ENCODE measurements around the gene EGR4.

Gene EGR4

DNA sequence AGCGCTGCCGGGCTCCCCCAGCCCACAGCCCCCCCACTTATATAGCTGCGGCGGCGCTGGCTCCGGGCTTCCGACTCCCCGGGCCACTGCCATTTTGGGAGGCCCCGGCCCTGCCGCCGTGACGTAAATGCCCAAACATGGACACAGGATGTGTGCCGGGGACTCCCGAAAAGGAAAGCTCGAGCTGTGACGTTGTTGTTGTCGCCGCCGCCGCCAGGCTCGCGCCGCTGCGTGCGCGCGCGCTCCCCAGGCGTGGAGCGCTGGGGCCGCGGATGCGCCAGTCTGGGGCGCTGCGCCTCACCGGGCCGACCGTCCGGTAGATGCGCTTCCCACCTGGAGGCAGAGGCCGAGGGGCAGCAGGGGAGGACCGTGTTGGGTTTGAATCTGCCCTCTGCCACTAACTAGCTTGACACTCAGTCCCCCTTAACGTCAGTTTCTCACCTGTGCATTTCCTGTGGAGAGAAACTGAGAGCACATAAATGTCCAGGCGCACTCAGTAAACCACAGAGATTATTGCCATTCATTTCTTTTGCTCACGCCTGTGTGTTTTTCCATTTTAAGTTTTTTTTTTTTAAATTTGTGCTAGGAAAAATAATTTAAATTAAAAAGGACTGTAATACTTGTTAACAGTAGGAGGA is at the start of gene EGR4:
TSS of gene EGR4 (minus strand) at position 15 of the 638 bp plus-strand sequence. CDS start 231 bp downstream, outside the sequence.
- peak; percentile 96 for DNase-seq

DNA sequence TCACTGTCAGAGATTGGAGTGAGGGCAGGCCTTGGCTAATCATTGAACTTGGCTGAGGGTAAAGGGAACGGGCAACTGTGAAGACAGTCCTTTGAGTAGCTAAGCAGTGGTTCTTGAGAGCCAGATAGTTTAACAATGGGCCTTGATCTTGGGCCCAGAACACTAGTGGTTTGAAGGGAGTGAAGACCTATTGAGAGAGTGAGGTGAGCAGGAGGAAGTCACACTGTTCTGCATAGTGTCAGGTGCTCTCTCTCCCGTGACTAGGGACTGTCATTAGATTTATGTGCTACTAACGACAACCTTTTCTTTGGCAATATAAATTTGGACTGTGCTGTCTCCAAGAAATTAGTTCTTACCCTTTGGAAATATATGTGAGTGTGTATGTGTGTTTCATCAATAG is 47.7 kb upstream of the EGR4 start:
- DNase-seq, result no peak

DNA sequence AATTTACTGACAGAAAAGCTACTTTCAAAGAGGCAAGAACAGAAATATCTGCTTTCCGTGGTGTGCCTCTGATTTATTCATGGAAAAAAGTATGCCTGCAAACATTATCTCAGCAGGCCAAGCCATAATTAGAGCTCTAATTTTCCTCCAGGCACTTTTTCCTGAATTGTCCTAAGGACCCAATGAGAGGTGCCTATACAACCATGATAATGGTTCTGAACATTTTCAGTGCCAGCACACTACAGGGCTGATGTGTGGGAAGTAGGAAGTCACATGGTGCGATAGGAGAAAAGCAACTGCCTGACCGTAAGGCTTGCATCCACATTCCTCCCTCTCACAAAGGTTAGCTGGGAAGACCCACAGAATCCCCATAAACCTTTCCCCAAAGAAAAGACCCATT is 45.9 kb upstream of the EGR4 start:
- DNase-seq, result no peak

DNA sequence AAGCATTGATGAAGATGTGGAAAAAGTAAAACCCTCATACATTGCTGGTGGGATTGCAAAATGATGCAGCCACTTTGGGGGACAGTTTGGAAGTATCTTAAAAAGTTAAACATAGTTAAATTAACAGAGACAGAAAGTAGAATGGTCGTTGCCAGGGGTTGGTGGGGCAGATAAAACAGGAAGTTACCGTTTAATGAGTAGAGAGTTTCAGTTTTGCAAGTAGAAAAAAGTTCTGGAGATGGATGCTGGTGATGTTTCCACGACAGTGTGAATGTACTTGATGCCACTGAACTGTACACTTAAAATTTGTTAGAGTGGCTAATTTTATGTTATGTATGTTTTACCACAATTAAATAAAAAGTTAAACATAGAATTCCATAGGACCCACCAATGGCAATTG is 44.5 kb upstream of the EGR4 start:
- no peak for DNase-seq

DNA sequence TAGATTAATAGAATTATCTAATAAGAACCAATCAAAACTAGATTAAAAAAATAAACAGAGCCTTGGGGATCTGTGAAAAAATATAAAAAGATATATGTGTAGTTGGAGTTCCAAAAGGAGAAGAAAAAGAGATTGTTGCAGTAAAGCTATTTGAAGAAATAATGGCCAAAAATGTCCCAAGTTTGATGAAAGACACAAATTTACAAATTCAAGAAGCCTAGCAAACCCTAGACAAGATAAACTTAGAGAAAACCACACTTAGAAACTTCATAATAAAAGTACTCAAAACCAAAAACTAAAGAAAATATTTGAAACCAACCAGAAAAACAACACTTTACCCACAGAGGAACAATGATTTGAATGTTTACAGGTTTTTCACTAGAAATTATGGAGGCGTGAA is 41.3 kb upstream of the EGR4 start:
- DNase-seq, result no peak

DNA sequence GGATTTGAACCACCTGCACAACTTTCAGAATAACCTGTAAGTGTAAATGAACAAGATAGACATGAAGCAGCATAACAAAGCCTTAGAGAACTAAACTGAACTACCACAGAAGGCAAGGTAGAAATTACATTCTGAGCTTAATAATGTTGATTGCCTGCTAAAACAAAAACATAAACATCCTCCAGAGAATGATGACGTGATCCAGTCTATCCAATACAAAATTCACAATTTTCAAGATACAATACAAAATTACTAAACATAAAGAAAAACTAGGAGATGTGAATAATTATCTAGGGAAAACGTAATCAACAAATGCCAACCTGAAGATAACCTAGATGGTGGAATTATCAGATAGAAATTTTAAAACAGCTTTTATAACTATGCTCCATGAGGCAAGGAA is 40.7 kb upstream of the EGR4 start:
- DNase-seq, result no peak

DNA sequence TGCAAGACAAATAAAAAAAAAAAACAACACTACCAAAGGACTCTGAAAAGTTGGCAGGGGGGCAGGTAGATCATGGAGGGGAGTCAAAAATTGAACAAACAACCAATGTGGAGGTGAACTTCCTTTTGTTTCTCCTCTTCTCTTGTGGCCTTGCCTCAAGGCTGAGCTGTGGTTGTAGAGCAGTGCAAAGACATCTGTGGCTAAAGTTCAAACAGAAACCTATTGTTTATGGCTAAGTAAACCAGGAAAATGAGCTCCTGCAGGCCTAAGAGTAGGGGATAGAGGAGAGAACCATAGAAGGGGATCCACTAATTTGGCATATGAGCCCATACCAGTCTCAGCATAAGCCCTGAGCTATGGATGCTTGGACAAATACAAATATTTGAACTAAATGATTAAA is 40.2 kb upstream of the EGR4 start:
- DNase-seq, result no peak

DNA sequence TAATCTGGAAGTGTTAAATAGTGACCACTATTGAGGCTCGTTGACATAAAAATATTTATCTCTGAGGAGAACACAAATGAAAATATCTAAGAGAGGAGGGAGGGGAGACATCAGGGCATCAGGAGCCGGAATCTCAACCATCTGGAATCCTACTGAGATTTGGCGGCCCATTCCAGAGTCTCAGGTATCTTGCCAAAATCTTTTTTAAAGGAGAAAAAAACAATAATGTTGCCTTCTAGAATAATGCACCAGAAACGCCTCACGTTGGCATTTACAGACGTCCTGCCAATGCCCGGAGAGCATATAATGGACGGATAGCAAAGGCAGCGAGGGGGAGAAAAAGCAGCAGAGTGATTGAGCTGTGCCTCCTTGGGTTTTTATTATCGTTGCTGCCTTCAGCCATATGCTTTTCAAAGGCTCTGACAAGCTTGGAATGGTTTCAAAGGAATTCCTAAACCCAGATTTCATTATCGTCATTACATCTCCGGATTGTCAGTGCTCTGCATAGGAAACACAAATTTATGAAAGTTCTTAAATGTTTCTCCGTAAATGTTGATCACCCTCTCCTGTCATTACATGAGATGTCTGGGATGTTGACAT is 30.9 kb upstream of the EGR4 start:
- DNase-seq, result no peak

DNA sequence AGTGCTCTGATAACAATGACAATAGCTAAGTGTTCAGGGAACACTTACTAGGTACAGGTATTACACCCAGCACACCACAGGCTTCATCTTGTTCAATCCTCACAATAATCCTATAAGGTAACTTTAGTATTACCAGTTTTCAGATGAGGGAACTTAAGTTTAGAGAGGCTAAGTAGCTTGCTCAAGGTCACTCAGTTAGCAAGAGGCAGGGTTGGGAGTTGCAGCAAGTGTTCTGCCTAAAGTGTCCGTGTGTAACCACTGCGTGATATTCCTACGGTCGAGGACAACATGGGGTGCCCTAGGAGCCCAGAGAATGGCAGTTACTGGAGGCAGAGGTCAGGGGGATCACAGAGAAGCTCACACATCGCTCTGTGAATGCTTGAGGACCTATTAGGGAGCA is 30.2 kb upstream of the EGR4 start:
- DNase-seq, result no peak

DNA sequence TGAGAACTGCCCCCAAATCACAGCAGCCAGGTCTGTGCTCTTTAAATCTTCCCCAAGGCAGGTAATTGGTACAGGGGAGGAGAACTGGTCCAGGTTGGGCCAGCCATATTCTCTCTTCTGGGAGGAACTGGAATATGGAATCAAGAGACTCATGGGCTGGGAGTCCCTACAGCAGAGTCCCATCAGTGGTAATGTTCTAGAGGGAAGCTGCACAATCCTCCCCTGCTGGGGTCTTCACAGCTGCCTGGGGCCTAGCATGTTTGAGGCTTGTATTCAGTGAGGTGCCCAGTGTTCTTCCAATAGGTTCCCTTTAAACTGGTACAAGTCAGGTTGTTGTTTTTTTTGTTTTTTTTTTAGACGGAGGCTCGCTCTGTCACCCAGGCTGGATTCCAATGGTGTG is 21.1 kb upstream of the EGR4 start:
- DNase-seq, result no peak

DNA sequence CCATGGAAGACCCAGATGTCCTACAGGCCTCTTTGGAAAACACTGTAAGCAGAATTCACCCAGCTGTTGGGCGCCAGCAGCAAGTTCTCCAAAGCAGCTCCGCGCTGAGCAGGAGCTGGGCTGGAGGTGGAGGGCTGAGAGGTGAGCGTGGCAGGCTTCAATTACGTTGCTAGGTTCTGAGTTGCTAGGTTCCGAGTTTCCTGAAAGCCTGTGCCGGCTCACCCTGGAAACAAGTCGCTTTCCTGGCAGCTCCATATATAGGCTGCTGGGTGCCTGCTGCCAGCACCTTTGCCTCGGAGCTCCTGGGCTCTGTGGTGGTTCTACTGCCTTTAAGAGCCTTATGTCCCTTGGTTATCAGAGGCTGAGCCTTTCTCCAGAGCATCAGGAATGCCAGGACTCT is 14.4 kb upstream of the EGR4 start:
- no peak for DNase-seq

DNA sequence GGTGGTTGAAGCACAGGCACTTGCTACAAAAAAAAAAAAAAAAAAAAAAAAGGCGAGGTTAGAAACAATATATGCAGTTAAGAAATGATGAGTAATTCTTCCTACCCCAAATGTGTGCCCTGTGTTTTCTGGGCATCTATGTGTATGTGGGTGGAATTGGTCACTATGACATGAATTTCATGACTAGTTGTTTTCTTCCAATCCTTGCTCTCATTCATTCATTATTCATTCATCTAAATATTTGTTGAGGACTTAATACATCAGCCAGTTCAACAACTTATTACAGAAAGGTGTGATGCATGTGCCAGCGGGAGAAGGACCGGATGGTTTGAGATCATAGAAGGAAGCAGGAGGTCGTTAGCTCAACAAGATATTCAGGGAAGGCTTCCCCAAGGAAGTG is 8.3 kb upstream of the EGR4 start:
- no peak for DNase-seq

DNA sequence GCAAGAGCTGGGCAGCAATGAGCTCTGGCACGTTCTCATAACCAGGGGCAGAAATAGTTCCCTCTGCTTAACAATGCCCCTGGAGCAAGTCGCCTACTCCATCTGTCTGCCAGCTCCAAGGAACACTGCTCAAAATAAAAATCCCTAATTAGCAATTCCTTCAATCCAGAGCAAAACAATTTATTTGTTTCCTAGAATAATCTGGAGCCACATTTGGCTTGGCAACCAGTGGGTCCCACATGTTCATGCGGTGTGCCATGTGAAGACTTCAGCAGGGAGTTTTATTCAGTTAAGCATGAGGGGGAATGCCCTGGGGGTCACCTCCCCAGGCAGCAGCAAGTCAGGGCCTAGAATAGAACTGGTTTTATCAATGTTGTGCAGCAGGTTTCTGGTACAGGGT is 7.6 kb upstream of the EGR4 start:
- DNase-seq, result no peak

DNA sequence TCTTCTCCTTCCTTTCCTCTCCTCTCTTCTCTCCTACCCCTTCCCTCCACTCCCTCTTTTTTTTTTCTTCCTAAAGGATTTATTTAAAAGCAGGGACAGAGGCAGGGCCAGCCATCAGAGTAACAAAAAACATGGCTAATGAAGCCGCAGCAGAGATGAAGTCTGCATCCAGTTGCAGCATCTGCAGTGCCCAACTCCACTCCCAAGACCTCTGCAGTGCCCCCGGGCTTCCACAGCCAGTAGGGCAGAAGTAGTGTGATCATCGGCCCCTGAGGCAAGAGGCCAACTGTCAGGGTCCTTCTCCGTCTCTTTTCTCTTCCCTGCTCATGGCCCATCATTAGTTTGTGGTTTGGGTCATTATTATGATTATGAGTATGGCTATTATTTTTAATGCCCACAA is 4.2 kb upstream of the EGR4 start:
- no peak for DNase-seq

DNA sequence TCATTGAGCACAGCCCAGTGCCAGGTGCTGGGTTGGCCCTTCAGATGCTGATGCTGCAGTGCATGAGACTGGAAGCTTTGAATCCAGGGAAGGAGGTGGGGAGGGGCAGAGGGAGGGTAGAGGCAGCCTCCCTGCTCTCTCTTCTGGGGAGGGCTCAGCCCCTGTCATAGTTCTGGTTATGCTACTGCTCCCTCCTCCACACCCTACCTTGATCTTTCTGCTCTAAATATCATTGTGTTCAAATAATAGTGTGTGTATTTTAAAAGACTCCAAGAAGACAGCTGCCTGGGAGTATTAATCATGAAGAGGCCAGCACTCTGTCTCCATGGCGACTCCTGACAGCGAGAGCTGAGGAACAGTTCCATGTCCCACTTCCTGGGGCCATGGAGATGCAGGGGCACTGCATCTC is 3.8 kb upstream of the EGR4 start:
- DNase-seq, result no peak

DNA sequence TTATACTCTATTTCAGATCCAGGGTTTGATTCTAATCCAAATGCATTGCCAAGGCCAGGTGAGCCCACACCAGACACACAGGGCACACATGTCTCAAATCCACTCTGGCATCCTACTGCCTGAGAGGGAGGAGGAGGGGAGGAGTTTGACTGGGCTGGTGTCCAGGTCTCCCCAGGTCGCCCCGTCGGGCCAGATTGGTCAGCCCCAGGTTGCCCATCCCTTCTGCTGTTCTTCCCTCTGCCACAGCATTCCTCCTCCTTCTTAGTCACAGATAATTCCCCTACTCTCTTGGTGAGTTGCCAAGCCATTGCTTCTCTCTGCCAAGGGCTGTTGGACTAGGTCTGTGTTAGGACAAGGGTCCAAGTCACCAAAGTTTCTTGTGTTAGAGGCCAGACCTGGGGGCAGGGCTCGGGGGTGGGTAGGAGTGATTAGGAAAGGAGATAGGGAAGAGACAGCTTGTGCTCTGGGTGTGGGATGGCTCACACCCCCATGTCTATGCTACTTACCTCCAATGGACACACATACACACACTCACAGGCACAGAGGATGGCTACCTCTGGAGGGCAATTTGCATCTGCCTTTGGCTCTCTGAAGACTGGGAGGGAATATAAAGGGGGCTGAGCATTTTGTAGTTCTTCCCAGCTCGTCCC is 2.5 kb upstream of the EGR4 start:
- DNase-seq, result no peak

DNA sequence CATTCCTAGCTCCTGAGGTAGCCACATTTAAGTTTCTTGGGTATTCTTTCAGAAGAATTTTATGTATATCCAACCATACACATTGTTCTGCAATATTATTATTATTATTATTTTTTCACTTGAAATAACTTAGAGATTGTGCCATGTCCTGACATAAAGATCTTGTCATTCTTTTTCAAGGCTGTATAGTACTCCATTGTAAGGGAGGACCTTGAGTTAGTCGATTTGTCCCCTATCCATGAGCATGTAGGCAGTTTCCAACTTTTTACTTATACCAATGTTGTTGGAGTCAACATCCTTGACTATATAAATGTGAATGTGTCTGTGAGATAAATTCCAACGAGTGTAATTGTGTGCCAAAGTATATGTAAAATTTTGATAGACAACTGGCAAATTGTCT is 891 bp upstream of the EGR4 start:
- no peak for DNase-seq

DNA sequence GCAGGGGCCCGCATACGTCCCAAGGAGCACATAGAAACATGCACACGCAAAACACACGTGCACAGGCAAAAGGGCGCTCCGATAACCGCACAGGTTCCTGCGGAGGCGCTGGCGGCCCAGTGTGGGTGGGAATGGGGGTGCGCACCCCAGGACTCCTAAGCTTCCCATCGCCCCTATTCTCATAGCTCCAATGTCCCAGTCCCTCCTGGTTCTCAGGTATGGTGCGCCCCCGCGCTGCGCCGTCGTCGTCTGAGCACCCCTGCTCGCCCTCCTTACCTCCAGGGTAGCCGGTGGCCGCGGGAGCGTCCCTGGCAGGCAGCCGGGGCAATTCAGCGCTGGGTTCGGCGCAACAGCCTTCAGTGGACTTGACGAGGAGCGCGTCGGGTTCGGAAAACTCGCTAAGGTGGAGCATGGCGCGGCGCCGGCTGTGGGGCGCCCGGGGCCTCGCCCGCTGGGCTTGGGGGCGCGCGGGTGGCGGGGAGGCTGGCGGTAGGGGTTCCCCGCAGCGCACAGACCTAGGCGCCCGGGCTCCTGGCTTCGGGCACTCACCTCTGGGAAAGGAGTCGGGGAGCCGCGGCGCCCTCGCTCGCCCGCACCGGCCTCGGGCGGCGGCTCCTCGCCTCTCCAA is 328 bp downstream of the EGR4 start:
- DNase-seq, result no peak

DNA sequence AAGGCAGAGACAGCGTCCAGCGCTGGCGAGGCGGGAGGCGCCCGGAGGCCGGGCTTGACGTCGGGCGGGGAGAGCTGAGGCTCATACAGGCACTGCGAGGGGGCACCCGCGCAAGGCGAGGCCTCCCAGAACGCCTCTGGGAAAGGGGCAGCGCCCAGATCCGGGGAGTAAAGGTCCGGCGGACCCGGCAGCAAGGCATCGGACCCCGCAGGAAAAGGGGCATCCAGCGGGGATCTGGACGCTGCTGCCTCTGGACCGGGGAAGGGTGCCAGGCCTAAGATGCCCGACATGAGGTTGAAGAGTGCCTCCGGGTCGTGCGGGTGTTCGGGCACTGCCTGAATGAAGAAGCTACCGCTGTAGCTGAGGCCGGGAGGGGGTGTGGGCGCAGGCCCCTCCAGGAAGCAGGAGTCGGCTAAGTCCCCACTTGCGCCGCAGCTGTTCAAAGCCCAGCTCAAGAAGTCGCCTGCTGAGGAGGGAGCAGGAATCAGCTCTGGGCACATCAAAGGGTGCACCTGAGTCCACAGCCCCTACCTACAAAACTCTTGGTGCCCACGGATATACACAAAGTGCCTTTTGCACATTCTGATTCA is 937 bp downstream of the EGR4 start:
- no peak for DNase-seq

DNA sequence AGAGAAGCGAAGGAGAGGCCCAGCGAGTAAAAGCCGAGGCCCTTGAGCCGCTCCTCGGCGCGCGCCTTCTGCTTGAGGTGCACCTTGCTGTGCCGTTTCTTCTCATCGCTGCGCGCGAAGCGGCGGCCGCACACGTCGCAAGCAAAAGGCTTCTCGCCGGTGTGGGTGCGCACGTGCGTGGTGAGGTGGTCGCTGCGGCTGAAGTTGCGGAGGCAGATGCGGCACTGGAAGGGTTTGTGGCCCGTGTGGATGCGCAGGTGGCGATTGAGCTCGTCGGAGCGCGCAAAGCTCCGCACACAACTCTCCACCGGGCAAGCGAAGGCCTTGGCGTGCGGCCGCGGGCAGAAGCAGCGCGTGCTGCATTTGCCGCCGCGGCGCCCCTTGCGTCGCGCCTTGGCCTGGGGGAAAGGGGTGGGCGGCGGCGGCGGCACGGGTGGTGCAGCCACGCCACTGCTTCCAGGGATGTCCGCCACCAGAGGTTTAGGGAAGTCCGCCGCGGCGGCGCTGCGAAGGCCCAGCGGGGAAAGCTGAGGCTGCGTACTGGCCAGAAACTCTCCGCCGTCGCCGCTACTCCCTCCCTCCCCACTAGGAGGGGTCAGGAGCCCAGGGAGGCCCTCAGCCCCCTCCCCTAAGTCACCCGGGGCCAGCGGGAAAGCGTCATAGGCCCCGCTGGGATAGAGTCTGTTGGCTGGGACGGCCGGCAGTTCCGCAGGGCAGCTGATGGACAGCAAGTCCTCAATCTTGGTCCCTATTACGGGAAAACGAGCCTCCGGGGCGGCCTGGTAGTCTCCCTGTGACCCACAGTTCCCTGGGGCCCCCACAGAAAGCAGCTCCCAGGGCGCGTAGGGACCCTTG is 1.7 kb downstream of the EGR4 start:
- no peak for DNase-seq

DNA sequence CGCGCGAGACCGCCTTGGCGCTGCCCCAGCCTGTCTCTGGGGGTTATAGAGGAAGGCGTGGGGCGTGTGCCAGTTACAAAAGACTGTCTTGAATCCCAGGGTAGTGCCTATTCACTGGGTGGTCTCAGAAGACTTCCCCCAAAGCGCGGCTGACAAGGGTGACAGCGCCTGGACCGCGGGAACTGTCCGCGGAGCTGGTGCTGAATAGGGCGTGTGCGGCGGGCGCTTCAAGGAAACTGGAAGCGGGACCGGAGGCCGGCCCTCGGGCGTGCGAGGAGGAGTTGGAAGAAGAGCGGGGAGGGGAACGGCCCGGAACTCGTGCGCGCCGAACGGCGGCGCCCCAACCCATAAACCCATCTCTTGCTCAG is 2.3 kb downstream of the EGR4 start:
- peak; percentile 83 for DNase-seq

DNA sequence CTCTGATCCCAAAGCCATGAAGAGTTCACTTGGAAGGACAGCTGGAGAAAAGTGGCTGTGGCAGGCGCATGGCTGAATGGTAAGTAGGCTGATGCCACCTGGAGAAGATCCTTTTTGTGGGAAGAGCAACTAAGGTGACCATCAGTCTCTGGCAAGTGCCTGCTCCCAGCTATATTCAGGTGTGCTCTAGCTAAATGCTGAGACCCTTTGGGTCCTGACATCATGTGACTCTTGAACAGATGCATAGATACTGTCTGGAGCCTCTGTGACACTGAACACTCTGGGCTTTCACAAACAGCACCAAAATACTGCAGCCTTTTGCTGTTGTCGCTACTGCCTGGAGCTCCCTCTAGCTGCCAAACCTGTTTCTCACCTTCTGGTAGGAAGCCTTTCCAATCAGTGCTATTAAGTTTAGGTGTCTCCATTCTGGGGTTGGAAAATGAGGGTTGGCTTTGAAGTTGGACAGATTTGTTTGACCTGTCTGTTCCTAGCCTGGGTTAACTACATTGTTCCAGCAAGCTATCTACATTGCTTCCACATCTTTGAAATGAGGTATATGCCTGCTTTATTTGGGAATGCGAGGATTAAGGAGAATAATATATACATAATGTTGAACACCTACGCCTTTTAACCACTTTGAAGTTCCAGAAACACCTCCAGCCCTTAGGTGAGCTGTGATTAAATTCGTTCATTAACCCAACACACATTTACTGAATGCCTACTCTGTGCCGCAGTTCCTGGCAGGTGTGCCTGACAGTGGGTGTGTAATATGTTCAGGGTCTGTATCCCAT is 3.1 kb downstream of the EGR4 start:
- peak; percentile 78 for DNase-seq
